T-helper 22 cell (primary cell): ENCODE results near the gene GNPNAT1.
"Not testable (repeated sequence)": the region's sequence is repeated elsewhere in the genome, so short reads cannot be mapped to it uniquely, and the experiment has no call there.

Experiments used
- DNase-seq: peaks from one replicate; pipeline ENCODE4 v3.0.0-alpha.2; 2020; ENCODE audit warnings: low read depth

GNPNAT1 gene

GRCh38 chr14:52729585-52729924 is 61.9 kb downstream of the GNPNAT1 start:
- no peak for DNase-seq

DNA sequence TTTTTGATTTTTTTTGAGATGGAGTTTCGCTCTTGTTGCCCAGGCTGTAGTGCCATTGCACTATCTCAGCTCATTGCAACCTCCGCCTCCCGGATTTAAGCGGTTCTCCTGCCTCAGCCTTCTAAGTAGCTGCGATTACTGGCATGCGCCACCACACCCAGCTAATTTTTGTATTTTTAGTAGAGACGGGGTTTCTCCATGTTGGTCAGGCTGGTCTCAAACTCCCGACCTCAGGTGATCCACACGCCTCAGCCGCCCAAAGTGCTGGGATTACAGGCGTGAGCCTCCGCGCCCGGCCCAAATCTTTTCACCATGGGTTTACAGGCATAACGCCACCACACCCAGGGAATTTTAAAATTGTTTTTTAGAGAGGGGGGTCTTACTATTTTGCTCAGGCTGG is 62.4 kb downstream of the GNPNAT1 start:
- DNase-seq = not testable (repeated sequence)

DNA sequence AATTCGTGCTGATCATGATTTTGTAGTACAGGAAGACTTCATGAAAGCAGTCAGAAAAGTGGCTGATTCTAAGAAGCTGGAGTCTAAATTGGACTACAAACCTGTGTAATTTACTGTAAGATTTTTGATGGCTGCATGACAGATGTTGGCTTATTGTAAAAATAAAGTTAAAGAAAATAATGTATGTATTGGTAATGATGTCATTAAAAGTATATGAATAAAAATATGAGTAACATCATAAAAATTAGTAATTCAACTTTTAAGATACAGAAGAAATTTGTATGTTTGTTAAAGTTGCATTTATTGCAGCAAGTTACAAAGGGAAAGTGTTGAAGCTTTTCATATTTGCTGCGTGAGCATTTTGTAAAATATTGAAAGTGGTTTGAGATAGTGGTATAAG is 63.9 kb downstream of the GNPNAT1 start:
- DNase-seq = not testable (repeated sequence)
